NCI-H2029 (cell line): ENCODE data around the gene KCNQ1.

Experiments used
- DNase-seq: peaks from one replicate; lab custom pipeline; 2025; lab: John Stamatoyannopoulos, UW

The KCNQ1 gene

DNA sequence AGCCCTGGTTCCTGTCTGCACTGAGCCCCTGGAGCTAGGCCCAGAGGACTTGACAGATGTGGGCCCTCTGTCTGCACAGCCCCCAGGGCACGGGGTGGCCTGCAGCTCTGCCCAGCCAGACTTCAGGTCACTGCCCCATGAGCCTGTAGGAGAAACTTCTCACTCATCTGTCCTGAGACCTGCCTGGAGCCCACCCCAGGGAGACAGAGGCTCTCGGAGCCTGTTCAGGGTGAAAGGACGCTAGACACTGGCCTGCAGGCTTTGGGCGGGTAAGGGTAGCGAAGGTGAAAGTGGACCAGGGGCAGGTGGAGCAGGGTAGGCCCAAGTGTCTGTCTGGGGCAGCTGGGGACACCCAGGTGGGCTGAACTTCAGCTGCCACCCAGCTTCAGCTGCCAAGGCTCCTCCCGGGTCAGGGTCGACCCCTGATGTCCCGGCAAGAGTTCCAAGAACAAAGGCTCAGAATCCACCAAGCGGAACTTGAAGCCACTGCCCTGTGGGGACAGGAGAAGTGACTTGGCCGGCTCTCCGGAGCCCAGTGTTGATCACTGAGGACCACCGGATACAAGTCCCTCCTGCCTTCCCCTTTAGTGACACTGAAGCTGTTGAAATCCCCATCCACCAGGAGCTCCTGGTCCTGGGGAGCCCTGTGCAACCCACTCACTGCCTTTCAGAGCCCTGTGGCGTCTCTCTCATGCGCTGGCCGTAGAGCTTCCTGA, 90.3 kb downstream of the KCNQ1 start:
- no peak for DNase-seq

- DNase-seq: no peak
These were observed 91.0 kb downstream of the KCNQ1 start for GRCh38 chr11:2535673-2536439.

DNA sequence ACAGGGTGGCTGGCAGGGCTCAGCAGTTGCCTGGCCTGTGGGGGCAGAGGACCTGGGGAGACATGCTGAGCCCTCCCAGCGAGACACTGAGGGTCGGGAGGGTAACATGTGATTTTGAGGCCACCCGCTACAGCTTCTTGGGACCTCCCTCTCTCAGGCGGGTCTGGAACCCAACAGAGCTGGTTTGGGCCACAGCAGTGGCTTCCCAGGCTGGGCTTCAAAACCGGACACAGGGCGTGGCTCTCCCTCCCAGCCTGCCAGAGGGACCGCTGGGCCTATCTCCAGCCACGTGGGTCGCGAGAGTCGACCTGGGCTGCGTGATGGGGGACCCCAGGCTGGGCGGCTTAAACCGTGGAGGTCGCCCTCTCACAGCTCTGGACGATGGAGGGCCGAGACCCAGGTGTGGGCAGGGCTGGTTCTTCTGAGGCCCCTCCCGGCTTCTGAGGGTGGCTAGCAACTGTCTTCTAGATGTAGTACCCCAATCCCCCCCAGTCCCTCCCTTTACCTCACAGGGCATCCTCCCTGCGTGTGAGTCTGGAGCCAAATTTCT, 91.7 kb downstream of the KCNQ1 start:
- no peak for DNase-seq

DNA sequence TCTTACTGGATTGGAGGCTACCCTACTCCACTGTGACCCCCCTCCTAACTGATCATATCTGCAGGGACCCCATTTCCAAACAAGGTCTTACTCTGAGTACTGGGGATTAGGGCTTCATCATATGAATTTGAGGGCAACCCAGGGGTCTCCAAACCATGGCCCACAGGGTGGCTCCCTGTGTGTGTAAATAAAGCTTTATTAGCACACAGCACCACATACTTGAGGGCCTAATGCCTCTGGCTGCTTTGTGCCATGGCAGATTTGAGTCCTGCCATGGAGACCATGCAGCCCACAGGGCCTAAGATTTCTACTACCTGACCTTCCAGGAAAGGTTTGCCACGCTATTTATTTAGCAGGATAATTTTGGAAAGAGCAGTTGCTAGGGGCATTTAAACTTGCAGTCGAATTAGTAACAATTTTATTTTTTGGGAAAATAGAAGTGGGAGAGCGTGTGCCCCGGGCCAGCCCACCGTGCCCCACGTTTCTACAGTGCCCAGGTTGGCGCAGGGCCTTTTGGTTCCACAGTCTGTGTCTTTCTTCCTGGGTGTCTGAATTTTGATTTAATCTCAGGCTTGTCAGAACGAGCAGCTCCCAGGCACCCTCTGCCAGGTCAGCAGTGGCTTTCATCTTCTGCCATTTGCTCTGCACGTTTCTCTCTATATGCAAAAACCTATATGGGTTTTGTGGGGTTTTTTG, 92.3 kb downstream of the KCNQ1 start:
- DNase-seq: no peak

GRCh38 chr11:2537896-2538724, 93.3 kb downstream of the KCNQ1 start:
- DNase-seq: no peak

DNA sequence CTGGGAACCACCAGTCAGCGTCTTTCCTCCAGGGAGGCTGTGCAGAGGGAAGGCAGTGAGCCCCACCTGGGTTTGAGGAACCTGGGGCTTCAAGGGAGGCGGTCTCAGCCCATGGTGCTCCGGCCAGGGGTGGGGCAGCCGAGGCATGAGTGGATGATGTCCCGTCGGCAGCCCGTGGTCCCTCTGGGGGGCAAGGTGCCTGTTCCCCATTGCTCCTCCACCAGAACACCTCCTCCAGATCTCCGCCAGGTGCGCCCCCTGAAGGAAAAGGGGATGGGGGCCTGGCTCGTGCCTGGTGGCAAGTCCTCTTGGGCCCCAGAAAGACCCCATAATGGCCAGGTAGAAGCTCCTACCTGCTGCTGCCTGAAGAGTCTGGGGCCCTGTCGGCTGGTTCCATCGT, 94.1 kb downstream of the KCNQ1 start:
- DNase-seq: no peak

GRCh38 chr11:2539371-2540222, 94.8 kb downstream of the KCNQ1 start:
- no peak for DNase-seq

- no peak for DNase-seq
These were observed 95.6 kb downstream of the KCNQ1 start for GRCh38 chr11:2540223-2540991.

DNA sequence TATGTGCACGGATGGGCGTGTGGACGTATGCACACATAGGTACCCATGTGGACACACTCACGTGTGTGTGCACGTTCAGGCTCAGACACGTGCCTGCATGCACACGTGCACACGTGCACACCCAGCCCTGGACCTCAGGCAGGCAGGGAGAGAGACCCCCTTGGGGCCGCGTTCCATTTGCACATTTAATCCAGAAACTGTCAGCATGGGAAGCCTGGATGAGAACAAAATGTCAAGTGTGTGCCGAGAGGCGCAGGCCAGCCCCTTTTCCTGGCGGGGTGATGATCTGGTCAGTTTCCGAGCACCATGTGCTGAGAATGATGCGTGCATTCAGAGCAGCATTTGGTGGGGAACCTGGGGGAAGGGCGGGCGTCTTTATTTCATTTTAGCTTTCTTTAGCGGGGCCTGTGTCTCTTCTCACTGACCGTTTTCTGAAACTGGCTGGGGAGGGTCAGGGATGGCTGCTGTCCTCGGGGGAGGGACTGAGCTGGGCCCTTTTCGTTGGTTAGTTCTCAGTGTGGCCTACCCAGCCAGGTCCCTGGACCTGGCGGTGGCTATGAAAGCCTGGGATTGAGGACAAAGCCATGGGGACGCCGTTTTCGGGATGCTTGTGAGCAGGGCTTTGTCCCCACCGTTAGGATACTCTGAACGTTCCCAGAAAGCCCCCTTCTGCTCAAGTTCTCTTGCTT, 96.3 kb downstream of the KCNQ1 start:
- no peak for DNase-seq

GRCh38 chr11:2541881-2542361, 97.1 kb downstream of the KCNQ1 start:
- no peak for DNase-seq

DNA sequence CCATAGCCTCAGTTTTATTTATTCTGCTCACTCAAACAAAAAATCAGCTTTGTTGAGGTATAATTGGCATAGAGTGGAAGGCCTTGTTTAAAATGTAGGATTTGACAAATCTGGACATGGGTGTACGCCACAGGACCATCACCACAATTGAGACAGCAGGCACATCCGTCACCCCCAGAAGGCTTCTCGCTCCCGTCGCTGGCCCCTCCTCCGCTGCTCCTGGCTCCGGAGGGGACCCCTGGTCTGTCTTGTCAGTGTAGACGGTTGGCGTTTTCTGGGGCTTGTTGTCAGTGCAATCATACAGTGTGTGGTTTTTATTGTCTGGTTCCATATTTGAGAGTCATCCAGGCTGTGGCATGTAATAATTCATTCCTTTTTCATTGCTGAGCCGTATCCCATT, 97.6 kb downstream of the KCNQ1 start:
- no peak for DNase-seq

DNA sequence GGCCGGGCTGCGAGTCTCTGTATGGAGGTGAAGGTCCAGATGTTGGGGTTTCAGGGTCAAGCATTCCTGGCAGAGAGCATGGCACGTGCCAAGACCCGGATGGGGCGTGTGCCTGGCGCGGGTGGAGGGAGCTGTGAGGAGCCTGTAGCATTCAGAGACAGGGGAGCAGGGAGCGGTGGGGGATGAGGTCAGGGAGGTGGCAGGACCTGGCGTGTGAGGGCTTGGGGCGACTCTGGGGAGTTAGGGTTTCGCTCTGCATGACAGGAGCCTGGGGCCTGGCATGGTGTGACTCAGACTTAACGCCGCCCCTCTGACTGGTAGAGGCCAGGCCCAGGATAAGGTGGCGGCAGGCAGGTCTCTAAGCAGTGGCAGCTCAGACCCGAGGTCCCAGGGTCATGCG, 103.0 kb downstream of the KCNQ1 start:
- no peak for DNase-seq

DNA sequence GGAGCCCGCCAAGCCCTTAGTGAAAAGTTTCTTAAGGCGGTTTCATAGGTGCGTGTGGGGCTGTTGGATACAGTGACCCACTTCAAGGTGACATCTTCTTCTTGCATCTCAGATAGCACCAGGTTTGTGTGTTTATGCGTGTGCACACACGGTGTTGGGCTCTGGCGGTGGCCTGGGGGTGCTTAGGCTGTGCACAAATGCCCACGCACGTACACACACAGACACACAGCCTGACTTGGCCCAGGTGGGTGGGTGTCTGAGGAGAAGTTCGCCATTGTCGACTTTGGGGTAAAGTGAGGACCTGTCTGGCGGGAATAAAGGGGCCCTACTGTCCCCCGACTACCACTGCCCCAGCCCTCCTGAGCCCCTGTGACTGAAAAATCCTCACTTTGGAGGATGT, 103.8 kb downstream of the KCNQ1 start:
- DNase-seq: no peak

GRCh38 chr11:2549080-2549479, 104.3 kb downstream of the KCNQ1 start:
- DNase-seq: no peak

- DNase-seq: no peak
These were observed 104.7 kb downstream of the KCNQ1 start for GRCh38 chr11:2549491-2549875.

GRCh38 chr11:2549876-2550605, 105.2 kb downstream of the KCNQ1 start:
- no peak for DNase-seq

DNA sequence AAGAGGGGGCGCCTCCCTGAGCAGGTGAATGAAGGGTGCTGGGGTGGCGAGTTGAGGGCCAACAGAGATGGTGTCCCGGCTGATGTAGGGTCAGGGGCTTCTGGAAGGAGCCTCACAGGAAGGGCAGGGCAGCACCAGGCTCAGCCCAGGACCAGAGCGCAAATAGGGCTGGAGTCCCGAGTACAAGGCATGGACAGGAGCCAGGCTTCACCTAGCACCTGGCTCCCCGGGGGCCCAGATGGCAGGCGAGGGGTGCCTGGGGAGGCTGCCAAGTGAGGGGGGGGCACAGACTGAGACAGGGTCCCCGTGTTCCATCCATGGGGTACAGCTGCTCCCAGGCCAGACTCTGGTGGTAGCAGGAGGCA, 105.8 kb downstream of the KCNQ1 start:
- no peak for DNase-seq

GRCh38 chr11:2551131-2551530, 106.3 kb downstream of the KCNQ1 start:
- no peak for DNase-seq

- no peak for DNase-seq
These were observed 107.4 kb downstream of the KCNQ1 start for GRCh38 chr11:2552210-2552609.
